NCI-H69 (cell line): ENCODE measurements around the gene CROCC2.

Experiments
- DNase-seq: peaks from one replicate; lab custom pipeline; 2025; lab: John Stamatoyannopoulos, UW

Gene CROCC2

GRCh38 chr2:241015439-241015838 lies 109.3 kb downstream of the CROCC2 start:
- no peak for DNase-seq

- no peak for DNase-seq
These were observed 111.2 kb downstream of the CROCC2 start for GRCh38 chr2:241017228-241017940.

DNA sequence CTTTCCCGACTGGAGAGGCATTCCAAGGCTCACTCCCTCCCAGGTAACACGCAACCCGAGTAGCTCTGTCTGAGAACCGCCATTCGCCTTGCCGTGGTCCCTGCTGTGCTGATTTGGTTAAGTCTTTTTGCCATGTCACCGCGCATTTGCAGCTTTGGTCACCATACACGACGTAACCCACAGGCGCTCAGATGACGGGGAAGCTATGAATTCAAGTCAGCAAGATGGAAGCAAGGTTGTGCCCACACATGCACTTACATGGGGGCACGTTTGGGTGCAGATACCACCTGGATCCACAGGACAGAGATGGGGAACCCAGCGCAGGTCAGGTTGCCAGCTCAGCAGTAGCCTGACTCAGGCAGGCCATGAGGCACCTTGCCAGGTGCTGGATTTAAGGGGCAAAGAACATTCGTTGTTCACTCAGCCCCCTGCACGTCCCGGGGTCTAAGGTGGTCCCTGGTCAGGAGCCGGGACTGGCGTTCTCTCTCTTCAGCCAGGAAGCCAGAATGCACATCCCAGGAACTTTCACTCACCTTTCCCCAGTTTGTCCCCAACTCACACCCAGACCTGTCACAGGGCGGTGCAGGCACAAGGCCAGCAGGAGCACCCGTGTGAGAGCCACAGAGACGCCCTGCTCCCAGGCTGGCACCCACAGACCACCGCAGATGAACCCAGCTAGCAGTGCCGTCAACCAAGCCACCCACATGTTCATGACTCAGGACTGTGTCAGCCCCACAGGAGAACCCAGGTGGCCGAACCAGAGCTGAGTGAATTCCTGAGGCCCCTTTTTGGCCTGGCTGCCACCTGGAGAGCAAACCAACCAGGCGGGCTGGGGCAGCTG lies 112.1 kb downstream of the CROCC2 start:
- DNase-seq = no peak

DNA sequence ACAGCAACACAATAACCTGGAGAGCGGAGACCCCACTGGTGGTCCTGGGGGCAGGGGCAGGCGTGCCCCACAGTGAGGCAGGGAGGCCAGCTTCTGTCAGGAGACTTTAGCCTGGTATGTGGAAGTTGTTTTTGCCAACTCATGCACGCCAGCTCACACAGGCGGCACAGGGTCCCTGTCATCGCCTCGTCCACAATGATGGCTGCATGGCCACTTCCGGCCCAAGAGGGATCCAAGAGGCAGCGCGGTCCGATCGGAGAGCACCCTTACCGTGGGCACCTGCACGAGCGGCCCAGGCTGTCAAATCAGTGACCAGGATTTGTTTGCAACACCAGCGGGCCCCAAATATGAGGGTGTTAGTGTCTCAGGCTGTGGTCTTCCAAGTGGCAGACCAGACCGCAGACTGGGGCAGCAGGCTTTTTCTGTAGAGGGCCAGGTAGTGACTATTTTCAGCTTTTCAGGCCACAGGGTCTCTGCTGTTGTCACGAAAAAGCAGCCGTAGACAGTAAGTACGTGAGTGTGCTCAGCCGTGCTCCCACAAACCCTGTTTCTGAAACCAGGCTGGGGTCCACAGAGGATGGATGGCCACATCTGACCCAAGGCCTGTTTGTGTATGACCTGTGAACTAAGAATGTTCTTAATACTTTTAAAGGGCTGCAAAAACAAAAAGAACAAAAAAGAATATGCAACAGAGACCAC lies 113.5 kb downstream of the CROCC2 start:
- no peak for DNase-seq

GRCh38 chr2:241020201-241020600 lies 114.1 kb downstream of the CROCC2 start:
- no peak for DNase-seq

DNA sequence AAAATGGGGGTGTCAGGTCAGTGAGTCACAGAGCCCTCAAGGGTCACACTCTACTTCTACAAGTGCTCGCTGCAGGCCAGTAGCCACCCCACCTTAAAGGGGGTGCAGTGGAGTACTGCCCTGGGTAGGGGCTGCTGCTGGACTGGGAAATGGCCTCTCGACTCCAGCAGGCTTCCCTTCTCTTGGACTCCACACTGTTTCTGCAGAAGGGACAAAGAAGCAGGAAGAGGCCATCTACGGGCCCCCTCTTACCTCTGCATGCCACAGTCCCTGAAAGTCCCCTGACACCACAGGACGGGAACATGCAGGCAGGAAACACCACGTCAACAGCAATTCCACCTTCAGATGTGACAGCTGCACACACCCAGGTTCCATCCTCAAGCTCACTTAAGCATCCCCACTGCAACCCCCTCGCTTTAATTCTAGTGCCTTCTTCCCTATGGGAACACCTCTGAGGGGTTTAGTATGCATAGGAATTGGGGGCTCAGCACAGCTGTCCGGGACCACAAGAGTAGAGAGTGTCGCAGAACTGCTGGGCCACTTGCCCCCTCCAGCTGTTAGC lies 114.6 kb downstream of the CROCC2 start:
- DNase-seq = no peak

DNA sequence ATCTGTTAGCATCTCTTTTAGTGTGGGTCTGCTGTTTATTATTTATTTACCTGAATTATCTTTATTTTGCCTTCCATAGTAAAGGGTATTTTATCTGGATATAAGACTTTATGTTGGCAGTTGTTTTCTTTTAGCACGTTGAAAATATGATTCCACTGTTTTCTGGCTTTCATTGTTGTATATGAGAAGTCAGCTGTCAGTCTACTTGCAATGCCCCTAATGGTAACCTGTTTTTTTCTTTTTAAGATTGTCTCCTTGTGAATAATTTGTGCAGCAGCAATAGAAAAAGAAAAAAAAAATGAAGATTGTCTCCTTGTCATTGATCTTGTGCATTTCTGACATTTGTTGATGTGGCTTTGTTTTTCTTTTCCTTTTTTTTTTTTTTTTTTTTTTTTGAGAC lies 119.5 kb downstream of the CROCC2 start:
- no peak for DNase-seq

DNA sequence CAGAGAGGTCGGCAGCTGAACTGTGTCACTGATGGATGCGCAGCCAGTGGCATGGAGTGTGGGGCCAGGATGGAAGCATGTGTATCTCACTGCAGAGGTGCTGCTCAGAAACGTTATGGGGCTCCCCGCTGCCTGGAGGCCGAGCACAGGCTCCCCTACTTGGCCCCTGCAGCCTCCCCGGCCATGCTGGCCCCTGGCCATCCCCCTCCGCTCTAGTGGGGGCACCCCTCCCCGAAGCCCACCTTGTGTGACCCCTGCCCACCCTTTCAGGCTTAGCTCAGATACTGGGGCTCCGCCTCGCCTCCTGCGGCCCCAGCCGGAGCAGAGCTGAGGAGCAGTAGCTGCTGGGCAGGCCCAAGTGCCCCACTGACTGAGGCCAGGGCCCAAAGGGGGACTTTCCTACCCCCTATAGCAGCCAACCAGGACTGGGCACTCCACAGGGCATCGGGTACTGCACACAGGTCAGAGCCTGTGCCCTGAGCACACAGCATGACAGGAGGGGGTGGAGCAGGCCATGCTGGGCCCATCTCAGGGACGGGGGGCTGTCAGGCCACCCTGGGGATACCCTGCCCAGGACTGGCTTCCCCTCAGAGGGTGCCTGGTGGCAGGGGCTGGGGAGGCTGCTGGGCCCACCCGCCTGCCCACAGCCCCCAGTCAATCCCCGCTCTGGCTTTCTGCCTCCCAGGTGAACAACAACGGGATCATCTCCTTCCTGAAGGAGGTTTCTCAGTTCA lies 123.6 kb downstream of the CROCC2 start:
- no peak for DNase-seq

DNA sequence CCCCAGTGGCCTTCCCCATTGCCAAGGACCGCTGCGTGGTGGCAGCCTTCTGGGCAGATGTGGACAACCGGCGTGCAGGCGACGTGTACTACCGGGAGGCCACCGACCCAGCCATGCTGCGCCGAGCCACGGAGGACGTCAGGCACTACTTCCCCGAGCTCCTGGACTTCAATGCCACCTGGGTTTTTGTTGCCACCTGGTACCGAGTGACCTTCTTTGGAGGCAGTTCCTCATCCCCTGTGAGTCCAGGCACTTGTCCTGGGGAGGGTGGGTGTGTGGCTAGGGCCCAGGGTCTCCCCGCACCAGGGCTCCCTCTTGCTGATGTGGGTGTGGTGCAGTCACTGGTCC lies 124.2 kb downstream of the CROCC2 start:
- DNase-seq = no peak

DNA sequence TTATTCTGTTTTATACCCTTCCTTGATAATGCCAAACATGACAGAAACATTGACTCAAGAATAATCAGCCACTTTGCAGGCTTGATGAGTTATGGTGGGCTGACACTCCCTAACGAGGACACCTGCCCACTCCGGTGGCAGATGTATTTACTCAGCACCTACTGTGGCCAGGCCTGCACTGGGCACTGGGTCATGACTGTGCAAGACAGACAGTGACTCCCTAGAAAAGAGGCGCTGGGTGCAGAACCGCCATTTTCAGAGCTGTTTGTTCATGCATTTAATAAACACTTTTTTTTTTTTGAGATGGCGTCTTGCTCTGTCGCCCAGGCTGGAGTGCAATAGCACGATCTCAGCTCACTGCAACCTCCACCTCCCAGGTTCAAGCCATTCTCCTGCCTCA lies 124.7 kb downstream of the CROCC2 start:
- peak; percentile 31 for DNase-seq

DNA sequence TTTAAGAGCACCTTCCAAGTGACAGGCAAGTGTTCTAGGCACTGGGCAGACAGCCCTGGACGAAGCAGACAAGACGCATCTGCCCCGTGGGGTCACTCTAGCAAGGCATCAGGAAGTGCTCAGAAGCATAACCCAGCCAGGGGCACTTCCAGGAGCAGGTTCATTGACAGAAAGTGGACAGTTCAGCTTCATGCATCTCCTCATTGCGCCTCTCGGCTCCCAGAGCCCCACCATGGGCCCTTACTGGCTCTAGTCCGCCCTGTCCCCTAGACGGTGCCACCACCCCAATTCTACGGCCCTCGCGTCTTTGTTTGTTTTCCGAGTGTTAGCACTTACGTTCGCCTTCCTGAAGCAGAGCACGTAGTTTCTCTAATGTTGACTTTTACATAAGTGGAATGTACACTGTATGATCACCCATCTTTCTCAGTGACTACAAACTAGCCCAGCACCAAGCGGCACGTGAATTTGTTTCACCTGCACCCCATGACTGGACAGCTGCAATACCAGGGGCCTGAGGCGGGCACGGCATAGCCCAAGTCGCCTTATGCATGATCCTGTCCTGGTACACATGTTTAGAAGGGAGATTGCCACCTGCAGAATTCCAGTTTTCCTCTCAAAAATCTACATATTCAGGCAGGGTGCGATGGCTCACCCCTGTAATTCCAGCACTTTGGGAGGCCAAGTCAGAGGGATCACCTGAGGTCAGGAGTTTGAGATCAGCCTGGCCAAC lies 125.5 kb downstream of the CROCC2 start:
- DNase-seq = no peak

GRCh38 chr2:241033336-241033987 lies 127.3 kb downstream of the CROCC2 start:
- DNase-seq = no peak

DNA sequence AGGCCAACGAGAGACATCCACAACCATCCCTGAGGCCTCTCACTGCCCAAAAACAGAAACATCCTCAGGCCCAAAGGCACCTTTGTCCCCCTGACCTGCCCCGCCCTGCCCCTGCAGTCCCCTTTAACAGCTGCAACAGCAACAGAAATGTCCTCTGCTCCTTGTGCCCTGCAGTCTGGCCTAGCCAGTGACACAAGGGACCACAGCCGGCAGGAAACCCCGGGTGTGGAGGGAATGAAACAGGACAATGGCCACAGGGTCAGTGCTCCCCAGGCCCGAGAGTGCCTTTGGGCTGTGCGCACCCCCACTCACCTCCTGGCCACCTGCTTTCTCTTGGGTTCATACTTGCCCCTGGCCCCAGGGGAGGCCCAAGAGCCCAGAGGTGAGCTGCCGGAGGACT lies 127.9 kb downstream of the CROCC2 start:
- DNase-seq = no peak

DNA sequence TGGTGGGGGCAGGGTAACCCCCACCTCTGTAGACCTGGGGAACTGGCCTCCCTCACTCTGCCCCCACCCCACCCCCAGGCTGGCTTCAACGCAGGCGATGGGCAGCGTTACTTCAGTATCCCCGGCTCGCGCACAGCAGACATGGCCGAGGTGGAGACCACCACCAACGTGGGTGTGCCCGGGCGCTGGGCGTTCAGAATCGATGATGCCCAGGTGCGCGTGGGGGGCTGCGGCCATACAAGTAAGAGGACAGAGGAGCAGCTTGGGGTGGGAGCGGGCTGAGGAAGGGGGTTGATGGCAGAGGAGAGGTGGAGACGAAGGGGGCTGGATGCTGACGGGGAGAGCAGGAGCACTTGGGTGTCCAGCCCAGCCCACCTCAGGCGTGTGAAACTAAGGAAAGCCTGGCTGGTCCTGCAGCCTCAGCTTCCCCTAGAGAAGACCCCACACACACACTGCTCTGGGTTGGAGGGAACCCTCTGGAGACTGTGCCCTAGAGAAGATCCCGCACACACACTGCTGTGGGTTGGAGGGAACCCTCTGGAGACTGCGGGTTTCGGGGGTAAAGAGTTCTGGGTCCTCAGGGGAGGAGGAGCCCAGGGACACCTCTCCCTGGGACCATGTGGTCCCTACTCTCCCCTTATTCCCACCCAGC lies 128.5 kb downstream of the CROCC2 start:
- no peak for DNase-seq

GRCh38 chr2:241035142-241035817 lies 129.1 kb downstream of the CROCC2 start:
- DNase-seq = peak; percentile 4

DNA sequence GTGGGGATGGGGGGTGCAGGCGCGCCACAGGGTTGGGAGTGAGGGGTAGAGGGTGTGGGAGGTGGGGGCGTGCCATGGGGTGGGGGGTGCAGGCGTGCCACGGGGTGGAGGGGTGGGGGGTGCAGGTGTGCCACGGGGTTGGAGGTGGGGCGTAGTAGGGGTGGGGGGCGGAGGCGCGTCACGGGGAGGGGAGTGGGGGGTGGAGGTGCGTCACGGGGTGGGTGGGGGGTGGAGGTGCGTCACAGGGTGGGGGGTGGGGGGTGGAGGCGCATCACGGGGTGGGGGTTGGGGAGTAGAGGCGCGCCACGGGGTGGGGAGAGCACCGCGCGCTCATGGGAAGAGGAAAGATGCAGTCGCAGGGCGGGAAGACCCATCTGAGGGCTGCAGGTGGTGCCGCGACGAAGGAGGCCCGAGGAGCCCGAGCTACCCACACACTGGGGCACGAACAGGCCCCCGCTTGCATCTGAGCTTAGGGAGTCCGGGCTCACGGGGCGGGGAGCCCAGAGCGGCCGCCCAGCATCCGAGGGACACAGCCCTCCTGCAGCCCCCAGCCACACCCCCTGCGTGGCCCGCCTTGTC lies 129.8 kb downstream of the CROCC2 start:
- DNase-seq = peak; percentile 44

GRCh38 chr2:241036397-241036963 lies 130.3 kb downstream of the CROCC2 start:
- peak; percentile 44 for DNase-seq

GRCh38 chr2:241036964-241037421 lies 130.9 kb downstream of the CROCC2 start:
- no peak for DNase-seq

GRCh38 chr2:241037498-241037897 lies 131.4 kb downstream of the CROCC2 start:
- DNase-seq = no peak
